CD4-positive, alpha-beta T cell treated with Interleukin-17A for 1 hour (primary cell): ENCODE results near the gene CCPG1.
"Not testable (repeated sequence)": the region's sequence is repeated elsewhere in the genome, so short reads cannot be mapped to it uniquely, and the experiment has no call there.

Source experiments
- DNase-seq: peaks from one replicate; pipeline ENCODE4 v3.0.0-alpha.2; 2020

CCPG1 gene, protein sequence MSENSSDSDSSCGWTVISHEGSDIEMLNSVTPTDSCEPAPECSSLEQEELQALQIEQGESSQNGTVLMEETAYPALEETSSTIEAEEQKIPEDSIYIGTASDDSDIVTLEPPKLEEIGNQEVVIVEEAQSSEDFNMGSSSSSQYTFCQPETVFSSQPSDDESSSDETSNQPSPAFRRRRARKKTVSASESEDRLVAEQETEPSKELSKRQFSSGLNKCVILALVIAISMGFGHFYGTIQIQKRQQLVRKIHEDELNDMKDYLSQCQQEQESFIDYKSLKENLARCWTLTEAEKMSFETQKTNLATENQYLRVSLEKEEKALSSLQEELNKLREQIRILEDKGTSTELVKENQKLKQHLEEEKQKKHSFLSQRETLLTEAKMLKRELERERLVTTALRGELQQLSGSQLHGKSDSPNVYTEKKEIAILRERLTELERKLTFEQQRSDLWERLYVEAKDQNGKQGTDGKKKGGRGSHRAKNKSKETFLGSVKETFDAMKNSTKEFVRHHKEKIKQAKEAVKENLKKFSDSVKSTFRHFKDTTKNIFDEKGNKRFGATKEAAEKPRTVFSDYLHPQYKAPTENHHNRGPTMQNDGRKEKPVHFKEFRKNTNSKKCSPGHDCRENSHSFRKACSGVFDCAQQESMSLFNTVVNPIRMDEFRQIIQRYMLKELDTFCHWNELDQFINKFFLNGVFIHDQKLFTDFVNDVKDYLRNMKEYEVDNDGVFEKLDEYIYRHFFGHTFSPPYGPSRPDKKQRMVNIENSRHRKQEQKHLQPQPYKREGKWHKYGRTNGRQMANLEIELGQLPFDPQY

DNA sequence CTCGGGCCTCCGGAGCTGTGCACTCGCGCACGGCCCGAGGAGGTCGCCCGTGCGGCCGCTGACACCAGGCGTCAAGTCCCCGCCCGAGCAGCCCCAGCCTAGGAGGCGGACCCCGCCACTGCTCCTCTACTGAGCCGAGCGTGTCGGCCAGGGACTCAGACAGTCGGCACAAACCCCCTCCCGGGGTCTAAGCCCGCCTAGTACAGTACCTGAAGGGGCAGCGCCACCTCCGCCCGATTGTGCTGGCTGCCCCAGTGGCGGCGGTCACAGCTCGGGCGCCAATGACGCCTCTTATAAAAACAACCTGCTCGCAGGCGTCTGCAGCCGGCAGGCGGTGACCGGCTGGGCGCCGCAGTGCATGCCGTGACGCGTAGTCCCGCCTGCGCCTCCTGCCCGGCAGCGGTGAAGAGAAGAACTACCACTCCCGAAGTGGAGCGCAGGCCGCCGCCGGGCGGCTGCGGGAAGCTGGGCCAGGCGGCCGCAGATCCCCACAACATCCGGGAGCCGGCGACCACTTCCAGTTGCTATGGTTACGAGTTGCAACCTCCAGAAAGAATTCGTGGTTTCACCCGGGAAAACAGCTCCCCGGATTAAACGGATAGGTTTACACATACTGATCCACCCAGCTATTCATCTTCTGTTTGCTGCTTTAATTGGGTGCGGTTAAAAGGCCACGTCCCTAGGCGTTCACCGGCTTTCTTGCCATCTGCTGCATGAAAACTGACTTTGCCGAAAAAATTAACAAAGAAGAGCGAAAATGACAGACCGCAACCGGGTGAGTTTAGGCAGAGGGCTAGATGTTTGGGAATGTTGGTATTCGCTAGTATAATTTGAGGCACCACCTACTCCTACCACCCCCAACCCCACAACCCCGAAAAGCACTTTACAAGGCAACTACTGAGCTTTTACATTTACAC, at the start of gene CCPG1, which contains the start of gene PIERCE2:
Gene CCPG1, minus strand, starts transcription at position 348 of the 917 bp plus-strand sequence. CDS start 18,935 bp downstream, outside the sequence.
Gene PIERCE2, plus strand, starts transcription at position 484 of the 917 bp plus-strand sequence. Its CDS starts 274 bp downstream, at position 758.
- peak; percentile 92 for DNase-seq

DNA sequence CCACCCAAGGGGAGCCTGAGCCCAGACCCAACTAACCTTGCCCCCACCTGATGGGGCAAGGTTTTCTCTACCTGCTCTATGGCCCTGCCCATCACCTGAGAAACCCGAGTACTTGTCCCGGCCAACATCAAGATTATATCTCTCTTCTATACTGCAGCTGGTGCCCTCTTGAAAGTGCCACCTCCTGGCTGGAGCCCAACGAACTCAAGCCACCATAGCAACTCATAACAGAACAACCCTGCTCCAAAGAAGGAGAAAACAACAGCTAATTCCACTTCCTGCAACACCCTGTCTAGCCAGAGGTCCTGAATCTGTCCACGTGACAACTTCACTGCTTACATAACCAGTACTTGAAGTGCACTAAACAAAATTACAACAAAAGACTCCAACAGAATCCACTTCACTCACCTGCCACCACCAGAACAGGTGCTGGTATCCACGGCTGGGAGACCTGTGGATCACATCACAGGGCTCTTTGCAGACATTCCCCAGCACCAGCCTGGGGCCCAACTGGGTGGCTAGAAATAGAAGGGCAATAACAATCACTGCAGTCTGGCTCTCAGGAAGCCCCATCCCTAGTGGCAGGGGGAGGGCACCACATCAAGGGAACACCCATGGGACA, 49.4 kb upstream of the CCPG1 start:
- no peak for DNase-seq

DNA sequence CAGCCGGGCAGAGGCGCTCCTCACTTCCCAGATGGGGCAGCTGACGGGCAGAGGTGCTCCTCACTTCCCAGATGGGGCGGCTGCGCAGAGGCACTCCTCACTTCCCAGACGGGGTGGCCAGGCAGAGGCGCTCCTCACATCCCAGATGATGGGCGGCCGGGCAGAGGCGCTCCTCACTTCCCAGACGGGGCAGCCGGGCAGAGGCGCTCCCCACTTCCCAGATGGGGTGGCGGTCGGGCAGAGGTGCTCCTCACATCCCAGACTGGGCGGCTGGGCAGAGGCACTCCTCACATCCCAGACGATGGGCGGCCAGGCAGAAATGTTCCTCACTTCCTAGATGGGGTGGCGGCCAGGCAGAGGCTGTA, 38.9 kb upstream of the CCPG1 start:
- not testable (repeated sequence) for DNase-seq

DNA sequence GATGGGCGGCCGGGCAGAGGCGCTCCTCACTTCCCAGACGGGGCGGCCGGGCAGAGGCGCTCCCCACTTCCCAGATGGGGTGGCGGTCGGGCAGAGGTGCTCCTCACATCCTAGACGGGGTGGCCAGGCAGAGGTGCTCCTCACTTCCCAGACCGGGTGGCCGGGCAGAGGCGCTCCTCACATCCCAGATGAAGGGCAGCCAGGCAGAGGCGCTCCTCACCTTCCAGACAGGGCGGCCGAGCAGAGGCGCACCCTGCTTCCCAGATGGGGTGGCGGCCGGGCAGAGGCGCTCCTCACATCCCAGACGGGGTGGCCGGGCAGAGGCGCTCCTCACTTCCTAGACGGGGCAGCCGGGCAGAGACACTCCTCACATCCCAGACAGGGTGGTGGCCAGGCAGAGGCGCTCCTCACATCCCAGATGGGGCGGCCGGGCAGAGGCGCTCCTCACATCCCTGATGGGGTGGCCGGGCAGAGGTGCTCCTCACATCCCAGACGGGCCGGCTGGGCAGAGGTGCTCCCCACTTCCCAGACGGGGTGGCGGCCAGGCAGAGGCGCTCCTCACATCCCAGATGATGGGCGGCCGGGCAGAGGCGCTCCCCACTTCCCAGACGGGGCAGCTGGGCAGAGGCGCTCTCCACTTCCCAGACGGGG, 38.3 kb upstream of the CCPG1 start:
- not testable (repeated sequence) for DNase-seq

DNA sequence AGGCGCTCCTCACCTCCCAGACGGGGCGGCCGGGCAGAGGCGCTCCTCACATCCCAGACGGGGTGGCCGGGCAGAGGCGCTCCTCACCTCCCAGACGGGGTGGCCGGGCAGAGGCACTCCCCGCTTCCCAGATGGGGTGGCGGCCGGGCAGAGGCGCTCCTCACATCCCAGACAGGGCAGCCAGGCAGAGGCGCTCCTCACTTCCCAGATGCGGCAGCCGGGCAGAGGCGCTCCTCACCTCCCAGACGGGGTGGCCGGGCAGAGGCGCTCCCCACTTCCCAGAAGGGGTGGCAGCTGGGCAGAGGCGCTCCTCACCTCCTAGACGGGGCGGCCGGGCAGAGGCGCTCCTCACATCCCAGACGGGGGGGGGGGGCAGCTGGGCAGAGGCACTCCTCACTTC, 37.8 kb upstream of the CCPG1 start:
- not testable (repeated sequence) for DNase-seq

GRCh38 chr15:55443141-55443540, 35.0 kb upstream of the CCPG1 start:
- DNase-seq, result not testable (repeated sequence)

GRCh38 chr15:55434989-55435825, 27.0 kb upstream of the CCPG1 start:
- peak; percentile 60 for DNase-seq

- DNase-seq, result no peak
These were observed 13.9 kb upstream of the CCPG1 start for GRCh38 chr15:55422089-55422488.

GRCh38 chr15:55420171-55420866, 12.2 kb upstream of the CCPG1 start:
- no peak for DNase-seq

- not testable (repeated sequence) for DNase-seq
These were observed 9.5 kb upstream of the CCPG1 start for GRCh38 chr15:55417678-55418077.

GRCh38 chr15:55408976-55409375, 817 bp upstream of the CCPG1 start:
- not testable (repeated sequence) for DNase-seq

DNA sequence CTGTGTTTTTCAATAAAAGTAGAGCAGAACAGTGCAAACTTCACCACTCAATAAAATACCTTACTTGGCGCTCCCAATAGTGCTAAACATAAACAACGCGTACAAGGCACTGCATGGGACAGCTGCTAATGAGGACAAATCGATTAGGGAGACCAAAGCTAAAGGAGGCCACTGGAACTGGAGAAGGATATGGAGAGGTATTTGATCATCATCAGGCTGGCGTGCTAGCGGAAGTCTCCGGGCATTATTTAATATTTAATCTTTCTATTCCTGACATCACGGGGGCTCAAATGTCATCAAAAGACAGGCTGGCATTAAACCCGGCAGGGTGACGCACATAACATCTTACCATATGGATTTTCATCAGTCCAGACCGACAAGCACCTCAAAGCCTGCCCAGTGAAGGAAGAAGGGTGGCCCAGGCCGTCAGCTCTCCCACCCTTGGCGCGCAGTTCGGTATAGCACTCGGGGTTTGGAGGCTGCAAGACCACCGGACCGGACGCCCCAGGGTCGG, 604 bp downstream of the CCPG1 start:
- DNase-seq, result no peak

GRCh38 chr15:55403531-55403930, 4.6 kb downstream of the CCPG1 start:
- DNase-seq, result no peak

GRCh38 chr15:55402707-55403106, 5.5 kb downstream of the CCPG1 start:
- DNase-seq, result no peak

DNA sequence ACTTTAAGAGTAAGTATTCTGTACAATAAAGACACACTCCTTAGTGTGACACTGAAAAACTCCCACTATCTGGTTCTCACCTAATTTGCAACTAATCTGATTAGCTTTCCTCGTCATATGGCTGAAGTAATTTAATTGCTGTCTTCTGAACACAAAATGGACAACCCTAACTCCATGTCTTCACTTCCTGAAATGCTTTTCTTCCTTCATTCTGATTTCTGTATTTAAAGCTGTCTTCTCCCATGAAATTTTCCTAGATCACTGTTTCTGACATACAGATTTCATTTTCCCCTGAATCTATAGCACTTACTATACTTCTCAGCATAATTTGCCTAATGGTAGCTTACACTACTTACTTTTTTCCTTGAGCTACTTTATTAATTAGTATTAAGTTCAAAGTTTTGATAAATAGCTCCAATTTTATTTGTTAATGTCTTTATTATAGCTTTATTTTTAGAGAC, 6.3 kb downstream of the CCPG1 start:
- no peak for DNase-seq

DNA sequence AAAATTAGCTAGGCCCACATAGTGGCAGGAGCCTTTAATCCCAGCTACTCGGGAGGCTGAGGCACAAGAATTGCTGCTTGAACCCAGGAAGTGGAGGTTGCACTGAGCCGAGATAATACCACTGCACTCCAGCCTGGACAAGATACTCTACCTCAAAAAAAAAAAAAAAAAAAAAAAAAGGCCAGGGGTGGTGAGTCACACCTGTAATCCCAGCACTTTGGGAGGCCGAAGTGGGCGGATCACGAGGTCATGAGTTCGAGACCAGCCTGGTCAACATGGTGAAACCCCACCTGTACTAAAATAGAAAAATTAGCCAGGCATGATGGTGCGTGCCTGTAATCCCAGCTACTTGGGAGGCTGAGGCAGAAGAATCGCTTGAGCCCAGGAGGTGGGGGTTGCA, 8.1 kb downstream of the CCPG1 start:
- not testable (repeated sequence) for DNase-seq

GRCh38 chr15:55398243-55398642, 9.9 kb downstream of the CCPG1 start:
- no peak for DNase-seq

DNA sequence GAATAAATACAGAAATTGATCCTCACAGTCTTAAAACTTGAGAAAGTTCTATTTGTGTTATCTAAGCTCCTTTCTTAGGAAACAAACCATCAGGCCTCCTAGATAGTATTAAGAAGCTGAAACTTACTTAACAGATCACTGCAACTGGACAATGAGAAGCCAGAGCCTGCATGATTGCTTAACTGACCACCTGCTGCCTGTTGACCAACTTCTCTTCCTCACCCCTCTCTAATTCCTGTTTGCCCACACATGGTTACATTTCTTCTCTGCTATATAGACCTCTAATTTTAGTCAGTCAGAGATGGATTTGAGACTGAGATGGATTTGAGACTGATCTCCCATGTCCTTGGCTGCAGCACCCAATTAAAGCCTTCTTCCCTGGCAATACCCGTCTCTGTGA, 13.5 kb downstream of the CCPG1 start:
- DNase-seq, result no peak

DNA sequence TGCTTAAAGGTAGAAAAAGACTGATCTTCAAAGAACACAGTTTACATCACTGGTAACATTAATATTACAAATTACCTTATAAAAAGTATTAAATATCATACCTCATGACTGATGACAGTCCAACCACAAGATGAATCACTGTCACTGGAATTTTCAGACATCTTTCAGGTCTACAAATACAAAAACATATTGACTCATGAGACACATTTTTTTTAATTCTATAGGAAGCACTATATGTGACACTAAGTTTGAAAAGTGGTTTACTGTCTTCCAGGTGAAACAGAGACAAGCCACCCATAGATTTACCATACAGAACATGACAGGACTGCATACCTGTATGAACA, 18.9 kb downstream of the CCPG1 start:
- no peak for DNase-seq

GRCh38 chr15:55387027-55387426, 21.1 kb downstream of the CCPG1 start:
- DNase-seq, result no peak
